Kidney glomerular epithelial cell (primary cell): ENCODE measurements around the gene PRDM5.

Experiments
- DNase-seq: peaks from one replicate; lab custom pipeline; 2025; lab: John Stamatoyannopoulos, UW

PRDM5 gene

GRCh38 chr4:120922381-120923206 lies at the start of gene PRDM5:
TSS of gene PRDM5 (minus strand) at chr4:120922726. CDS start at chr4:120922608, 118 bp downstream.
- DNase-seq: no peak

- no peak for DNase-seq
Observed at GRCh38 chr4:120971884-120972283, 49.4 kb upstream of the PRDM5 start.

- DNase-seq: no peak
Observed at GRCh38 chr4:120965938-120966337, 43.4 kb upstream of the PRDM5 start.

GRCh38 chr4:120964596-120964995 lies 42.1 kb upstream of the PRDM5 start:
- no peak for DNase-seq

- DNase-seq: no peak
Observed at GRCh38 chr4:120963449-120963848, 40.9 kb upstream of the PRDM5 start.

- DNase-seq: no peak
Observed at GRCh38 chr4:120960656-120961267, 38.2 kb upstream of the PRDM5 start.

- no peak for DNase-seq
Observed at GRCh38 chr4:120948382-120948781, 25.9 kb upstream of the PRDM5 start.

GRCh38 chr4:120942776-120943175 lies 20.2 kb upstream of the PRDM5 start:
- DNase-seq: no peak

- DNase-seq: no peak
Observed at GRCh38 chr4:120940547-120940946, 18.0 kb upstream of the PRDM5 start.

- DNase-seq: no peak
Observed at GRCh38 chr4:120939693-120940092, 17.2 kb upstream of the PRDM5 start.

GRCh38 chr4:120929847-120930246 lies 7.3 kb upstream of the PRDM5 start:
- DNase-seq: no peak

- DNase-seq: no peak
Observed at GRCh38 chr4:120927801-120928409, 5.4 kb upstream of the PRDM5 start.

- no peak for DNase-seq
Observed at GRCh38 chr4:120926358-120927025, 4.0 kb upstream of the PRDM5 start.

- no peak for DNase-seq
Observed at GRCh38 chr4:120924931-120925330, 2.4 kb upstream of the PRDM5 start.

- DNase-seq: no peak
Observed at GRCh38 chr4:120923207-120923522, 639 bp upstream of the PRDM5 start.

GRCh38 chr4:120921456-120922380 lies 808 bp downstream of the PRDM5 start:
- DNase-seq: peak; percentile 18

GRCh38 chr4:120920666-120921065 lies 1.9 kb downstream of the PRDM5 start:
- no peak for DNase-seq

- no peak for DNase-seq
Observed at GRCh38 chr4:120919358-120919757, 3.2 kb downstream of the PRDM5 start.

GRCh38 chr4:120918788-120919187 lies 3.7 kb downstream of the PRDM5 start:
- DNase-seq: no peak

- no peak for DNase-seq
Observed at GRCh38 chr4:120918092-120918491, 4.4 kb downstream of the PRDM5 start.

GRCh38 chr4:120916937-120917336 lies 5.6 kb downstream of the PRDM5 start:
- no peak for DNase-seq

GRCh38 chr4:120915336-120915735 lies 7.2 kb downstream of the PRDM5 start:
- no peak for DNase-seq
